H9 (cell line): ENCODE data around the gene USP14. TPM values are rescaled to one million over a fixed set of nuclear protein-coding genes. Genes with fewer than 3 reads are reported as not detected.

Experiments used
- DNase-seq: peaks from one replicate; pipeline ENCODE4 v3.0.0-alpha.2; 2017
- H2AFZ ChIP-seq: one replicate; pipeline ENCODE4 v1.6.1; 2013; ENCODE audit warnings: mild to moderate bottlenecking, low read length, control low read depth, moderate library complexity
- H2AK5ac ChIP-seq: 2 replicates; pipeline ENCODE4 v1.6.1; 2013; ENCODE audit warnings: low read length, control low read depth, mixed read lengths; ENCODE audit not compliant: insufficient read length
- H2BK120ac ChIP-seq: one replicate; pipeline ENCODE4 v1.6.1; 2013; ENCODE audit warnings: low read depth, mild to moderate bottlenecking, low read length, control low read depth, inconsistent platforms; ENCODE audit not compliant: poor library complexity, severe bottlenecking
- H2BK12ac ChIP-seq: 2 replicates; pipeline ENCODE4 v1.6.1; 2013; ENCODE audit warnings: low read length, control low read depth, mixed read lengths, low read depth; ENCODE audit not compliant: insufficient read length
- H2BK15ac ChIP-seq: 2 replicates; pipeline ENCODE4 v1.6.1; 2013; ENCODE audit warnings: low read depth, low read length, control low read depth
- H2BK20ac ChIP-seq: one replicate; pipeline ENCODE4 v1.6.1; 2013; ENCODE audit warnings: low read depth, mild to moderate bottlenecking, low read length, control low read depth, inconsistent platforms; ENCODE audit not compliant: poor library complexity, severe bottlenecking
- H2BK5ac ChIP-seq: 2 replicates; pipeline ENCODE4 v1.6.1; 2013; ENCODE audit warnings: low read length, control low read depth, mixed read lengths; ENCODE audit not compliant: insufficient read length
- H3K14ac ChIP-seq: 2 replicates; pipeline ENCODE4 v1.6.1; 2013; ENCODE audit warnings: low read length, control low read depth; ENCODE audit not compliant: insufficient read depth
- H3K18ac ChIP-seq: 2 replicates; pipeline ENCODE4 v1.6.1; 2013; ENCODE audit warnings: low read depth, mild to moderate bottlenecking, mixed read lengths, low read length, control low read depth; ENCODE audit not compliant: insufficient read length
- H3K23ac ChIP-seq: 2 replicates; pipeline ENCODE4 v1.6.1; 2013; ENCODE audit warnings: low read length, control low read depth, mixed read lengths, low read depth; ENCODE audit not compliant: insufficient read length
- H3K23me2 ChIP-seq: 2 replicates; pipeline ENCODE4 v1.6.1; 2013; ENCODE audit warnings: low read depth, mild to moderate bottlenecking, mixed read lengths, low read length, control low read depth; ENCODE audit not compliant: insufficient read length, poor library complexity, severe bottlenecking
- H3K27ac ChIP-seq: 2 replicates; pipeline ENCODE4 v1.5.1; 2013; ENCODE audit warnings: low read length, control low read depth, mixed read lengths, low read depth; ENCODE audit not compliant: insufficient read length
- H3K27me3 ChIP-seq: 2 replicates; pipeline ENCODE4 v1.6.1; 2013; ENCODE audit warnings: low read length, control low read depth, inconsistent platforms; ENCODE audit not compliant: insufficient read depth
- H3K4ac ChIP-seq: 2 replicates; pipeline ENCODE4 v1.6.1; 2013; ENCODE audit warnings: low read depth, mild to moderate bottlenecking, control low read depth, inconsistent platforms, low read length, moderate library complexity
- H3K4me1 ChIP-seq: 2 replicates; pipeline ENCODE4 v1.6.1; 2013; ENCODE audit warnings: low read length, control low read depth, inconsistent platforms; ENCODE audit not compliant: insufficient read depth
- H3K4me2 ChIP-seq: 2 replicates; pipeline ENCODE4 v1.6.1; 2013; ENCODE audit warnings: low read length, control low read depth, mixed read lengths; ENCODE audit not compliant: insufficient read length, insufficient read depth
- H3K56ac ChIP-seq: 2 replicates; pipeline ENCODE4 v1.6.1; 2013; ENCODE audit warnings: low read depth, mild to moderate bottlenecking, mixed read lengths, low read length, control low read depth; ENCODE audit not compliant: insufficient read length
- H3K79me1 ChIP-seq: 2 replicates; pipeline ENCODE4 v1.6.1; 2013; ENCODE audit warnings: low read depth, mild to moderate bottlenecking, moderate library complexity, low read length, control low read depth, inconsistent platforms; ENCODE audit not compliant: insufficient read depth, poor library complexity, severe bottlenecking
- H3K79me2 ChIP-seq: 2 replicates; pipeline ENCODE4 v1.6.1; 2013; ENCODE audit warnings: low read length, control low read depth, inconsistent platforms; ENCODE audit not compliant: insufficient read depth
- H3K9ac ChIP-seq: 2 replicates; pipeline ENCODE4 v1.6.1; 2013; ENCODE audit warnings: low read length, control low read depth, mixed read lengths; ENCODE audit not compliant: insufficient read length; ENCODE audit errors: extremely low read depth
- H3K9me3 ChIP-seq: one replicate; pipeline ENCODE4 v1.6.1; 2013; ENCODE audit warnings: low read depth, low read length, inconsistent platforms; ENCODE audit not compliant: control insufficient read depth
- H3T11ph ChIP-seq: one replicate; pipeline ENCODE4 v1.6.1; 2013; ENCODE audit warnings: mild to moderate bottlenecking, low read length, control low read depth, inconsistent platforms
- H4K20me1 ChIP-seq: one replicate; pipeline ENCODE4 v1.6.1; 2013; ENCODE audit not compliant: control insufficient read depth, insufficient read length, insufficient read depth
- H4K5ac ChIP-seq: 2 replicates; pipeline ENCODE4 v1.6.1; 2013; ENCODE audit warnings: low read depth, mild to moderate bottlenecking, mixed read lengths, low read length, control low read depth; ENCODE audit not compliant: insufficient read length
- H4K8ac ChIP-seq: replicated peaks from 2 replicates; pipeline ENCODE4 v1.6.1; 2013; ENCODE audit warnings: low read length, control low read depth, mixed read lengths, low read depth; ENCODE audit not compliant: insufficient read length
- H4K91ac ChIP-seq: 2 replicates; pipeline ENCODE4 v1.6.1; 2013; ENCODE audit warnings: low read depth, mild to moderate bottlenecking, moderate library complexity, mixed read lengths, low read length, control low read depth; ENCODE audit not compliant: insufficient read length
- H3K27ac Mint-ChIP-seq, 3 experiments: 2 replicates in 2 of 3; 3 replicates in 1 of 3; pipeline ENCODE4 v1.8.0; 2020 to 2021; ENCODE audit warnings: mixed read lengths in 3 of 3, mild to moderate bottlenecking in 1 of 3, moderate library complexity in 1 of 3
- H3K27me3 Mint-ChIP-seq: 2 replicates; pipeline ENCODE4 v1.8.0; 2021; ENCODE audit warnings: low read depth, mild to moderate bottlenecking, moderate library complexity, mixed read lengths
- H3K36me3 Mint-ChIP-seq, 3 experiments: 2 replicates in 2 of 3; 3 replicates in 1 of 3; pipeline ENCODE4 v1.8.0; 2020 to 2021; ENCODE audit warnings: low read depth in 3 of 3, mixed read lengths in 3 of 3; ENCODE audit not compliant: insufficient read depth in 1 of 3
- H3K4me1 Mint-ChIP-seq, 2 experiments: 2 replicates each; pipeline ENCODE4 v1.8.0; 2020; ENCODE audit warnings: mixed read lengths in 2 of 2
- H3K4me3 Mint-ChIP-seq, 2 experiments: 2 replicates in 1 of 2; 3 replicates in 1 of 2; pipeline ENCODE4 v1.8.0; 2020 to 2021; ENCODE audit warnings: mild to moderate bottlenecking in 2 of 2, mixed read lengths in 2 of 2, moderate library complexity in 1 of 2
- H3K9me3 Mint-ChIP-seq, 2 experiments: 2 replicates in 1 of 2; 3 replicates in 1 of 2; pipeline ENCODE4 v1.8.0; 2020; ENCODE audit warnings: mild to moderate bottlenecking in 2 of 2, mixed read lengths in 2 of 2, moderate library complexity in 1 of 2
- CTCF ChIP-seq: fragments of 200-600 bp; sonication (generic); conservative IDR thresholded peaks from 3 replicates; pipeline ENCODE4 v1.8.0; 2021; ENCODE audit warnings: antibody characterized with exemption, mild to moderate bottlenecking
- WGBS: extraction: QIAGEN DNeasy Blood & Tissue Kit; methylation state at CpG from one replicate; pipeline ENCODE4 v1.1.7; 2013; ENCODE audit warnings: missing lambda C conversion rate, low lambda C conversion rate, mixed read lengths; ENCODE audit not compliant: insufficient read length; ENCODE audit errors: extremely low coverage; 5-methylcytosine and 5-hydroxymethylcytosine counted together
- total RNA-seq: library from RNA; stranded (reverse); gene quantifications from 2 replicates; pipeline ENCODE4 v1.2.1, GENCODE V29; 2021

USP14 gene
- total RNA-seq, 1 experiment from 2014 or later = 92.1 TPM

GRCh38 chr18:210075-210474, 51.7 kb downstream of the USP14 start:
- peaks cover 24 to 27% of the 10 kb centered on the region in 2 experiments for H3K4me1 Mint-ChIP-seq
- no peaks in the 10 kb centered on the region for H3K79me2 ChIP-seq
- no peak overlapping the region for H3K4ac ChIP-seq
- no peak for DNase-seq
- H3K4me1 ChIP-seq = no peaks in the 10 kb centered on the region; the same call in 1 of the 2 replicates
- no peak overlapping the region for H3K9ac ChIP-seq
- H4K5ac ChIP-seq = no peak overlapping the region
- no peaks in the 10 kb centered on the region for H4K20me1 ChIP-seq
- H2BK15ac ChIP-seq = no peak overlapping the region
- H2BK12ac ChIP-seq = no peak overlapping the region
- no peak overlapping the region for H3K14ac ChIP-seq
- H3K23ac ChIP-seq = no peak overlapping the region
- no CpG with 5 or more reads among the region's 1 CpG for whole genome bisulfite sequencing
- no peak overlapping the region for H3K56ac ChIP-seq
- H3K36me3 Mint-ChIP-seq = peaks cover 37 to 59% (median 52%) of the 10 kb centered on the region in 3 experiments; a peak in 6 of 7 replicates
- H3K79me1 ChIP-seq = no peaks in the 10 kb centered on the region
- H3K9me3 Mint-ChIP-seq = no peaks in the 10 kb centered on the region
- no peaks in the 10 kb centered on the region for H3K27me3 ChIP-seq
- H3K27ac ChIP-seq = no peak overlapping the region
- no peaks in the 10 kb centered on the region for H3K9me3 ChIP-seq
- H3K18ac ChIP-seq = no peak overlapping the region
- H2AK5ac ChIP-seq = no peak overlapping the region
- peak overlapping the region in 1 of 3 experiments; percentile 88; a peak in 2 of 7 replicates for H3K27ac Mint-ChIP-seq
- no peak for TF ChIP-seq CTCF
- H2BK20ac ChIP-seq = no peak overlapping the region
- no peak overlapping the region for H2BK120ac ChIP-seq
- H4K8ac ChIP-seq = no peak overlapping the region
- H3K23me2 ChIP-seq = no peaks in the 10 kb centered on the region
- H3T11ph ChIP-seq = no peak overlapping the region
- no peaks in the 10 kb centered on the region for H3K27me3 Mint-ChIP-seq
- H2AFZ ChIP-seq = no peak overlapping the region
- no peak overlapping the region for H4K91ac ChIP-seq
- H3K4me3 Mint-ChIP-seq = no peak overlapping the region
- no peak overlapping the region for H2BK5ac ChIP-seq
- H3K4me2 ChIP-seq = no peak overlapping the region
